Superior temporal gyrus (tissue), 1 donor: ENCODE data around the gene MOG.
"Not testable (repeated sequence)": the region's sequence is repeated elsewhere in the genome, so short reads cannot be mapped to it uniquely, and the experiment has no call there.

ENCODE experiments used
- DNase-seq: peaks from one replicate; pipeline ENCODE4 v3.0.0-alpha.2; 2016; ENCODE audit errors: extremely low spot score

The MOG gene

GRCh38 chr6:29641430-29642148 lies 15.3 kb upstream of the MOG start:
- no peak for DNase-seq

DNA sequence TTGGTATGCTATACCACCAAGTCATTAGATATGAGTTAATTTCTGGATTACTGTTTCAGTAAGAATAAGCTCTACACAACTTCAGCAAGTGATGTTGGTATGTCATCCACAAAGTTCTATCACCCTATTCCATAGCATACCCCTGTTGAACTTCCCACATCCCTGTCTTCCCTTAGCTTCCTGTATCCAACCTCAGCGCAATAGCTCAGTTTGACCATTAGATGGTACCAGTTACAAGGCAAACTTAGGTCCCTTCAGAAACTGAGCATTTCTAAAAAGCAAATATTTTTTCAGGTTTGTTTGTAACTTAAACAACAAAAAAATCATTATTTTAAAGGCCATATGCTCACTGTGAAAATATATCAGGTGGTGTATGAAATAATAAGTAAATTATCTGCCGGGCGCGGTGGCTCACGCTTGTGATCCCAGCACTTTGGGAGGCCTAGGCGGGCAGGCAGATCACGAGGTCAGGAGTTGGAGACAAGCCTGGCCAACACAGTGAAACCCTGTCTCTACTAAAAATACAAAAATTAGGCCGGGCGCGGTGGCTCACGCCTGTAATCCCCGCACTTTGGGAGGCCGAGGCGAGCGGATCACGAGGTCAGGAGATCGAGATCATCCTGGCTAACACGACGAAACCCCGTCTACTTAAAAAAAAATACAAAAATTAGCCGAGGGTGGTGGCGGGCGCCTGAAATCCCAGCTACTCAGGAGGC lies 8.8 kb upstream of the MOG start:
- peak; percentile 73 for DNase-seq

GRCh38 chr6:29649701-29650673 lies 6.9 kb upstream of the MOG start:
- DNase-seq = peak; percentile 100

DNA sequence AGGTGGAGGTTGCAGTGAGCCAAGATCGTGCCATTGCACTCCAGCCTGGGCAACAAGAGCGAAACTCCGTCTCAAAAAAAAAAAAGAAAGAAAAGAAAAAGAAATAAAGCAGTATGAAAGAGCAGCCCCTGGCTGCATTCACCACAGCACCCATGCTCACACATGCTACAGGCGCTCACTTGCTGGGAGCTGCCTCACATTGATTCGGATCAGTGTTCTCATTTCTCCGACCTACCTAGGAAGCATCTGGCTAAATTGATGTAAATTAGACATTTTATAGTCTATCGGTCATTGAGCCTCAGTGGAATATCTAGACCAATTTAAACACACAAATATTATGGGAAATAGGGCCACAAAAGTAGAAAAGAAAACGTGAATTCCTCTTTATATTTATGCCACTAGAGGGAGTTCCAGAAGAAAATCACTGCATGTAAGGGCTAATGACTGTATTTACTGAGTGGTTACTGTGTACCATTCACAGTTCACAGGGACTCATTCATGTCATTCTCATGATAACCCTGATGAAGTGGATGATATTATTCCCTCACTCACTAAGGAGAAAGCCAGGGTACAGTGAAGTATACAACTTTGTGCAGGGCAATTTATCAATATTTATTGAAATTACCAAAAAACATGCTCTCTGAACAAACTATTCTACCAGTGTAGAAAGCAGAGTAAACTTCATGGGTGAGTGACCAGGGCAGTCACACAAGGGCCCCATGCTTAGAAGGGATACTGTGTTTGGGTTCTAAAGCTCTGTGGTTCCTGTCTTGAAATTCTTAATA lies 5.3 kb upstream of the MOG start:
- peak; percentile 76 for DNase-seq

- no peak for DNase-seq
These were observed 4.7 kb upstream of the MOG start for GRCh38 chr6:29652198-29652584.

- peak; percentile 95 for DNase-seq
These were observed 3.3 kb upstream of the MOG start for GRCh38 chr6:29653452-29654038.

DNA sequence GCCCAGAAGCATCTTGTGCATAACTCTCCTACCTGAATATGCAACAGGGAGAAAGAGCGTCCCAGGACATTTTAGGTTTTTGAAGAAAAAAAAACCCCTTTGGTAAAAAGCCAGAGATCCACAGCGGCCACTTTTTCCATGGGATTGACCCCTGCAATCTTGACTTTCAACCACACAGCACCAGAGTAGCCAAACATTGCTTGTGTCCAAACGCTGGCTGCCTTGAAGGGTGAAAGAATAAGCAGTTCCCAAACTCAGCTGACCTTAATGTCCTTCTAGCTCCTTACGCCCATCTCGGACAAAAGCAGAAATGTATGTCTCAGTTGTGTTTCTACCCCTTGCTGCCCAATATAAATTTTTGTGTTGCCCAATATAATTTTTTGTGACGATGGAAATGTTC lies 1.2 kb upstream of the MOG start:
- peak; percentile 64 for DNase-seq

GRCh38 chr6:29656157-29656556 lies 735 bp upstream of the MOG start:
- peak; percentile 77 for DNase-seq

DNA sequence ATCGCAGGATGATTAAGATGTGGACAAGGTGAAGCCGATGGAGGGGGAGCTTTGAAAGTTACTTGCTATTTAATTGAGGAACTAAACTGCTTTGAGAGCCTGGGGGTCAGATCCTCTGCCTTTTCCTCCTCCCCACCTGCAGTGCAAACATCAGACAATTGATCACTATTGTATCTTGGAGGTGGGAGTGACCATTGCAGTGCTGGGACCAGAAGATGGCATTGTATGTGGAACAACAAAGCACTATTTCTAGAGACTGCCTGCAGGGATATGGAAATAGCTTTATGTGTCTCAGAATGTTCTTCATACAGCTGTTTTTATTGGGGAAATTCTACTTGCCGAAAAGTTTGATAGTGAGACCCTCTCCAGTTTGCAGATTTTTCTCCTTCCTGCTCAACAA lies 4.2 kb downstream of the MOG start:
- DNase-seq = no peak

DNA sequence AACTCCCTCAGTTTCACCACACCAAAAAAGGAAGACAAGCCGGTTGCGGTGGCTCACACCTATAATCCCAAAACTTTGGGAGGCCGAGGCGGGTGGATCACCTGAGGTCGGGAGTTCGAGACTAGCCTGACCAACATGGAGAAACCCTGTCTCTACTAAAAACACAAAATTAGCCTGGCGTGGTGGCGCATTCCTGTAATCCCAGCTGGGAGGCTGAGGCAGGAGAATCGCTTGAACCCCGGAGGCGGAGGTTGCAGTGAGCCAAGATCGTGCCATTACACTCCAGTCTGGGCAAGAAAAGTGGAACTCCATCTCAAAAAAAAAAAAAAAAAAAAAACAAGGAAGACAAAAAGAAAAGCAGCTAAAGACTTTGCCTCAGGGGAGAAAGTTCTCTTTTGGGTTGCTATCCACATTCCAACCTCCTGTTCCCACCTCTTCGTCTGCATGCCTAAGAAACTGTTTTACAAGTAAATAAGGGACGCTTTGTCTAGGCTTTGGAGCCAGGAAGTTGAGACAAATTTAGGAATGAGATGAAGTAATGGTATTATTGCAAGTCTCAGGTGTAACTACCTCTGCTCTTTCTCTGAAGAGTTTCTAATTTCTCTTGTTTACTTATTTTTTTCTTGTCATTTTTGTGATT lies 4.7 kb downstream of the MOG start:
- not testable (repeated sequence) for DNase-seq

DNA sequence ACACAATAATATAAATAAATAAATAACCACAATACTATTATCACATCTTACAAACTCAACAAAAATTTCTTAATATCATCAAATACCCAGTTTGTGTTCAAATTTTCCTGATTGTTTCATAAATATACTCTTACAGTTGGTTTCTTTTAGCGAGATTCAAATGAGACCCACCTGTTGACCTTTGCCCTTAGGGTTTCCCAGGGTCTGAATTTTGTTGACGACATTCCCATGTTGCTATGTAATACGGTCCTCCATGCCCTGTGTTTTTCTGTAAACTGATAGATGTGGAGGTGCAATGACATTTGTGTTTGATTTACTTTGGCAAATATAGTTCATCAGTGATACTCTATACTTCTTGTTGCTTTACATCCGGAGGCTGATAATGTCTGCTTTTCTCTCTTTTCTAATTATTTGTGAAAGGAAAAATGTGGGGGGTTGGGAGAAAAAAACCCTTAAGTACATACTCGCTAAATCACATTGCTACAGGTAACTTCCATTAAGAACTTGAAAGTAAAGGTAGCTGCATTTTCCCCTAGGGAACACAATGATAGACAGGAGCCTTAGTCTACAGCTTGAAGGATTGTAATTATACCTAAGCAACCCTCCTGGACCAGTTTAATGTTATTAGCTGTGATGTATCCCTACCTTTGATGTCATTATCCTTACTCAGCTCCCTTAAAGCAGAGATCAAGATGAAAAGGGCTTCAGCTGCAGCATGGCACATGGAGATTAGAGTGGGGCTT lies 6.6 kb downstream of the MOG start:
- DNase-seq = no peak

GRCh38 chr6:29665942-29666825 lies 9.3 kb downstream of the MOG start:
- DNase-seq = no peak

- DNase-seq = no peak
These were observed 9.9 kb downstream of the MOG start for GRCh38 chr6:29666826-29667130.

DNA sequence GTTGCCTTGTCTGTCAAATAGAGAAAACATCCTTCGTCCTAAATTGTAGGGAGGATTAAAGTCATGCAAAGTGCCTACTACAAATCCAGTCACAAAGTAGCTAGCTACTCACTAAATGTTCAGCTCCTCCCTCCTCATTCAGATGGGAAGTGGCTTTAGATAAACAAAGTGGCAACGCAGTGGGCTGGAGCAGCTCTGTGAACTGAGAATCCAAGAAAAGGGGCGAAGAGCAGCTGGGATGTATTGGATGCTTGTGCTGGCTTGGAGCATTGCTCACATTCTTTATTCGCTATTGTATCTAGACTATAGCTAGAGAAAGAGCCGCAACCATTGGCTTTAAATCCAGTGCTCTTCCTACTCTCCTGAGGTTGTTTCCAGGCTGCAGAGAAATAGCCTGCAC lies 10.3 kb downstream of the MOG start:
- DNase-seq = no peak

DNA sequence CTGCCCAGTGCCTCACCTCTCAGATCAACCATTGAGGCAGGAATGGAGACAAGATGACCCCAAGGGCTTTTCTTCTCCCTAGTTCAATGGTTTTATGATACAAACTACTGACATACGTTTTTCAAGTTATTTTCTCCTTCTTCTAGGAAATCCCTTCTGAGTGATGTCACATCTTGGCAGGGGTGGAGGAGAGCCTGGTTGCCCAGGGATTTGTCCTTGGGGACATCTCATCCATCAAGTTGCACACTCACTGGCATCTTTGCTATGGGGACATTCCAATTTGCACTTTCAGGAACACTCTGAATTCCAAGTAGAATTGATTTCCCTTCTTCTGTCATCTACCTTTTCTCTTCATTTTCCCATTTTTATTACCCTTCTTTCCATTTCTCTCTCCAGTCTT lies 14.1 kb downstream of the MOG start:
- DNase-seq = no peak

- not testable (repeated sequence) for DNase-seq
These were observed 15.2 kb downstream of the MOG start for GRCh38 chr6:29672116-29672515.

GRCh38 chr6:29673161-29673560 lies 16.3 kb downstream of the MOG start:
- peak; percentile 31 for DNase-seq

DNA sequence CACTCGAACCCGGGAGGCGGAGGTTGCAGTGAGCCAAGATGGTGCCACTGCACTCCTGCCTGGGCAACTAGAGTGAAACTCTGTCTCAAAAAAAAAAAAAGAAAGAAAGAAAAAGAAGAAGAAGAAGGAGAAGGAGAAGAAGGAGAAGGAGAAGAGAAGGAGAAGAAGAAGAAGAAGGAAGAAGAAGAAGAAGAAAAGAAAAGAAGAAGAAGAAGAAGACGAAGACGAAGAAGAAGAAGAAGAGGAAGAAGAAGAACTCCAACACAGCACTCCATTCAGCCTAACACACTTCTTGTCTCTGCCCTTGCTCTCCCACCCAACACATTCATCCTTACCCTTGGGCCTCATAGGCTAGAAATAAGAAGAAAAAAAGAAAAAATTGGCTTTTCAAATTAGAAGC lies 17.1 kb downstream of the MOG start:
- no peak for DNase-seq

DNA sequence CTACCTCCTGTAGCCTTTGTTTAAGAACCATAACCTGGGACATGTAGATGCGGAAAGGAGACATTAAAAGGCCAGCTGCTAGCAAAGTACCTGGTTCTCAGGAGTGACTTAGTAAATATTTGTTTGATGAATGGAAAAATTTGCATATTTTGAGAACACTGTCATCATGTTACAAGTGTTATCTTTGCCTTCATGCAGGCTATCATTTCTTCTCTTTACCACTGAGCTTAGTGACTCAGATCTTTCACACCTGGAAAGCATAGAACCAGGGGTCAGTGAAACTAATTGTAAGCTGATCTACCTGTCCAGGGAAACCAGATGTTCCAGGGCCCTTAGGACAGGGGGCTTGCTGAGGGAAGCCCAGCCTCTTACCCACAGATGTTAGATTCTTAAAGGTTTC lies 18.7 kb downstream of the MOG start:
- no peak for DNase-seq
